Heart left ventricle (tissue), 13 donors: ENCODE measurements around the gene PAPOLB.

ENCODE experiments used
- POLR2A ChIP-seq, 2 donors: fragments of 450-650 bp; IDR thresholded peaks; one replicate each; pipeline ENCODE4 v1.6.1; 2017; ENCODE audit warnings: antibody characterized with exemption in 2 of 2, mild to moderate bottlenecking in 2 of 2, moderate library complexity in 2 of 2
- TF ChIP-seq, protein P1 (sequence below), 12 donors: fragments of 200-600 bp; sonication (generic) in 4 of 12; IDR thresholded peaks; one replicate each; pipeline versions ENCODE4 v1.5.0 to v1.8.0; 2018 to 2022; ENCODE audit warnings: antibody characterized with exemption in 12 of 12, mild to moderate bottlenecking in 5 of 12
- donor health status: ischemic (EF 13 %, LVEDD 7.1; RV severe dilation, severe dysfunction).
- donor health status: DM: no; HTN: yes; CAD: no.
- donor health status: DM: no; HTN: no; CAD: no.
- donor health status: ischemic (EF 25% LVEDD 6.9; RV normal size, moderate dysfunction).
- donor health status: ischemic (EF 25% LVEDD 5.7; RV mildly dilated, moderate dysfunction).
- donor health status: ischemic (EF 35%, LVEDD 5.7; RV mildly dilated, moderate dysfunction).
- donor health status: nonischemic (EF 11% LVEDD 7.7; RV severe dilation, severe dysfunction).
- donor health status: DM: yes; HTN: yes; CAD: no.
- donor health status: PGD.
- donor health status: ischemic (EF 29% LVEDD 5.4; RV normal size, mild dysfunction).
- donor health status: nonischemic (EF 23%, LVEDD 6.1; RV moderate dilation, normal function).

DNA sequence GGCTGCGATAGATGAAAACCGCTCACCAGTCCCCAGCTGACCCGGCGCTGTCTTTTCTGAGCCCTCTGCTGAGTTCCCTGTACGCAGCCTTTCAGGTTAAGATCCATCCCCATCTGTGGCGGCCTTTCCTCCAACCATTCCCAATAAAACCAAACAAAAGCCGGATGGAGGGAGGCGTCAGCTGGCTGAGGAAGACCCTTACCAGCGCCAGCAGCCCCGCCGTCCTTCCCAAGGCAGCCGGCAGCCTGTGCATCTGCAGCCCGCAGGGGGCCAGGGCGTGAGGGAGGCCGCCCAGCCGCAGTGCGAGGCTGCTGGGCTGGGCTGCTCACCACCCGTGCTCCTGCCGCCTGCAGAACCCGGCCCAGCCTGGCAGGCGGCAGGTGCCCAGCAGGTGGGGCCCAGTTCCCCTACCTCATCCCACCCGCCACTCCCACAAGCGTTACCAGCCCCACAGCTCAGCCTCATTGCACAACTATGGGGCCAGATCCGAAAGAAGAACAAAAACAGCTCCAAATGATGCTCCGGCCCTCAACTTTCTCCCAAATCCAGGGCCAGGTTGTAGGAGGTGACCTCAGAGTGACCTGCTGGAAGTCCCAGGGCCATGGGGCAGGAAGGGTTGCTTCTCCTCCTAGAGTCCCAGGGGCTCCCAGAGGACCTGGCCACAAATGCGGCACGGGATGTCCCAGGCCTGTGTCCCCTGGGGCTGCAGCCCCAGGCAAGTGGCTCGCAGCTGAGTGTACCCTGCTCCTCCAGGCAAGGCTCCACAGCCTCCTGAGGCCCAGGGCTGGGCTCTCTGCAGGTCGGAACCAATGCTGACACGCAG lies 23.8 kb downstream of the PAPOLB start:
- TF ChIP-seq, protein P1, sequence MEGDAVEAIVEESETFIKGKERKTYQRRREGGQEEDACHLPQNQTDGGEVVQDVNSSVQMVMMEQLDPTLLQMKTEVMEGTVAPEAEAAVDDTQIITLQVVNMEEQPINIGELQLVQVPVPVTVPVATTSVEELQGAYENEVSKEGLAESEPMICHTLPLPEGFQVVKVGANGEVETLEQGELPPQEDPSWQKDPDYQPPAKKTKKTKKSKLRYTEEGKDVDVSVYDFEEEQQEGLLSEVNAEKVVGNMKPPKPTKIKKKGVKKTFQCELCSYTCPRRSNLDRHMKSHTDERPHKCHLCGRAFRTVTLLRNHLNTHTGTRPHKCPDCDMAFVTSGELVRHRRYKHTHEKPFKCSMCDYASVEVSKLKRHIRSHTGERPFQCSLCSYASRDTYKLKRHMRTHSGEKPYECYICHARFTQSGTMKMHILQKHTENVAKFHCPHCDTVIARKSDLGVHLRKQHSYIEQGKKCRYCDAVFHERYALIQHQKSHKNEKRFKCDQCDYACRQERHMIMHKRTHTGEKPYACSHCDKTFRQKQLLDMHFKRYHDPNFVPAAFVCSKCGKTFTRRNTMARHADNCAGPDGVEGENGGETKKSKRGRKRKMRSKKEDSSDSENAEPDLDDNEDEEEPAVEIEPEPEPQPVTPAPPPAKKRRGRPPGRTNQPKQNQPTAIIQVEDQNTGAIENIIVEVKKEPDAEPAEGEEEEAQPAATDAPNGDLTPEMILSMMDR (IDR thresholded peaks at IDR 0.05), result no peak
- no peak for TF ChIP-seq POLR2A (IDR thresholded peaks at IDR 0.05)
